ENCODE data around the gene SLC25A51. TPM values are rescaled to one million over a fixed set of nuclear protein-coding genes. Genes with fewer than 3 reads are reported as not detected.

SLC25A51 gene
- total RNA-seq, 1 experiment from 2014 or later = 29.6 TPM

GRCh38 chr9:37909326-37909725 is 5.4 kb upstream of the SLC25A51 start:
- no peak overlapping the region for H3K27ac Mint-ChIP-seq (ENCODE audit: low read depth, unreplicated experiment)
- no peak for DNase-seq (ENCODE audit: unreplicated experiment)
- BruUV-seq (replicated peaks) = no TSS peak
- H3K4me3 Mint-ChIP-seq (ENCODE audit: unreplicated experiment) = no peak overlapping the region
- no peaks in the 10 kb centered on the region for H3K27me3 Mint-ChIP-seq (ENCODE audit: insufficient read depth, unreplicated experiment)
- POLR2A ChIA-PET = interaction anchor here (0.6 to 1.7 kb wide), 8 partner anchors 7 to 454 kb away, joined by 3 to 6 read pairs (median 4); partner anchors contain the start of genes DCAF10, EXOSC3 and SHB
- CTCF ChIA-PET = interaction anchor here (0.6 to 1.8 kb wide), 5 partner anchors 9 to 453 kb away, joined by 3 to 14 read pairs (median 4); no protein-coding TSS in a partner anchor
- peaks cover 36% of the 10 kb centered on the region for H3K4me1 Mint-ChIP-seq (ENCODE audit: insufficient read depth, unreplicated experiment)
- TF ChIP-seq CTCF (IDR thresholded peaks at IDR 0.05; ENCODE audit: unreplicated experiment) = no peak
- intact Hi-C loops (cut with micrococcal nuclease) = loop anchor here (10.0 kb wide), 1 partner anchor 425 kb away; the partner anchor contains the start of gene POLR1E
- no peaks in the 10 kb centered on the region for H3K9me3 Mint-ChIP-seq (ENCODE audit: unreplicated experiment)
- peaks cover 5% of the 10 kb centered on the region for H3K36me3 Mint-ChIP-seq (ENCODE audit: insufficient read depth, unreplicated experiment)

GRCh38 chr9:37908698-37909186 is 4.8 kb upstream of the SLC25A51 start:
- DNase-seq (ENCODE audit: unreplicated experiment) = peak; percentile 87
- Mint-ChIP-seq H3K9me3 (ENCODE audit: unreplicated experiment) (no peaks in the 10 kb centered on the region), H3K4me3 (ENCODE audit: unreplicated experiment) (no peak overlapping the region), H3K36me3 (ENCODE audit: insufficient read depth, unreplicated experiment) (peaks cover 5% of the 10 kb centered on the region), H3K27me3 (ENCODE audit: insufficient read depth, unreplicated experiment) (no peaks in the 10 kb centered on the region), H3K4me1 (ENCODE audit: insufficient read depth, unreplicated experiment) (peaks cover 34% of the 10 kb centered on the region), H3K27ac (ENCODE audit: low read depth, unreplicated experiment) (peak overlapping the region; percentile 51)
- no peak for TF ChIP-seq CTCF (IDR thresholded peaks at IDR 0.05; ENCODE audit: unreplicated experiment)
- no TSS peak for BruUV-seq (replicated peaks)
- intact Hi-C loops (cut with micrococcal nuclease) = loop anchor here (10.0 kb wide), 1 partner anchor 424 kb away; the partner anchor contains the start of gene POLR1E
- ChIA-PET CTCF (interaction anchor here (0.6 to 1.8 kb wide), 13 partner anchors 9 to 1719 kb away, joined by 3 to 14 read pairs (median 3); no protein-coding TSS in a partner anchor), POLR2A (interaction anchor here (0.6 to 1.7 kb wide), 10 partner anchors 8 to 455 kb away, joined by 3 to 6 read pairs (median 4); partner anchors contain the start of genes DCAF10, EXOSC3 and SHB)

DNA sequence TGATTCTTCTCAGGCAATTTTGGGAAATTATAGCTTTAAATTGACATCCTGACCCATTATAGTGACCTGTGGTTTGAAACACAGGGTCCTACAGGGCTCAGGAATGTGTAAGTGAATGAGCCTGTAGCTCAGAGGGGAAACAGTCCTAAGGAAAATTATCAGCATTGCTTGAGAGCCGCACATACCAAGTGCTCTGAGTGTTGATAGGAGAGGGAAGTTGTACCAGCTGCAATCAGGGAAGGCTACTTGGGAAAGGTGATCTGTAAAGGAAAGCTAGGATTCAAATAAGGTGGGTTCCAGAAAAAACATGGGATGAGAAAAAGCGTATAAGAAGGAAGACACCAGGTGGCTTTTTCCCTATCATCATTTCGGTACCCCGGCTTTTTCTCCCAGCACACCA is 4.4 kb upstream of the SLC25A51 start:
- no peak for DNase-seq (ENCODE audit: unreplicated experiment)
- CTCF ChIA-PET = interaction anchor here (0.6 to 1.8 kb wide), 14 partner anchors 10 to 1718 kb away, joined by 3 to 14 read pairs (median 3); no protein-coding TSS in a partner anchor
- POLR2A ChIA-PET = interaction anchor here (0.6 to 1.7 kb wide), 9 partner anchors 51 to 681 kb away, joined by 3 to 6 read pairs (median 3); partner anchors contain the start of genes DCAF10, EXOSC3 and SHB
- BruUV-seq (replicated peaks) = no TSS peak
- Mint-ChIP-seq H3K27me3 (ENCODE audit: insufficient read depth, unreplicated experiment) (no peaks in the 10 kb centered on the region), H3K4me1 (ENCODE audit: insufficient read depth, unreplicated experiment) (peaks cover 29% of the 10 kb centered on the region), H3K4me3 (ENCODE audit: unreplicated experiment) (no peak overlapping the region), H3K9me3 (ENCODE audit: unreplicated experiment) (no peaks in the 10 kb centered on the region), H3K27ac (ENCODE audit: low read depth, unreplicated experiment) (peak overlapping the region; percentile 51), H3K36me3 (ENCODE audit: insufficient read depth, unreplicated experiment) (peaks cover 5% of the 10 kb centered on the region)
- TF ChIP-seq CTCF (IDR thresholded peaks at IDR 0.05; ENCODE audit: unreplicated experiment) = no peak
- intact Hi-C loops (cut with micrococcal nuclease) = loop anchor here (10.0 kb wide), 1 partner anchor 423 kb away; the partner anchor contains the start of gene POLR1E
